ENCODE measurements around the gene AFAP1.

AFAP1 gene

DNA sequence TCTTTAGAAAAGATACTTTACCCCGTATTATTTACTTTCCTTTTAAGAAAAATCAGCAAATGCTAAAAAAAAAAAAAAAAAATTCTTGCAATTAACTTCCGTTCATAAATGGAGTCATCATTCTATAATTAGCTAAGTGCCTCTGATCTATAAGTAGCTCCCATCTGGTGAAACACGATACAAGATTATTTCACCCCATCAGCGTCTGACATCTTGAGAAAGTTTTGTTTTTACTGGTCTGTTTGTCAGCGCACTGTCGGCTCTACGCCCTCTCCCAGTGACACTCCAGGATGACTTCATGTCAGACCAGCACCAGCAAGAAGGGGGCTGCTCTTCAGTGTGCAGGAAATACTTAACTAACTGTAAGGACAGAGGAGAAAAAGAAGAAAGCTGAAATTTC, 108.3 kb downstream of the AFAP1 start:
- H3K36me3 ChIP-seq (ENCODE audit: control insufficient read depth in 2 of 2, insufficient read depth in 2 of 2, low read length in 2 of 2): peaks cover 0 to 10% of the 10 kb centered on the region in 2 donors
- no peak overlapping the region for H3K4me3 ChIP-seq (ENCODE audit: low read length in 2 of 2)
- H3K4me1 ChIP-seq (ENCODE audit: control insufficient read depth in 2 of 2, insufficient read depth in 2 of 2, low read length in 2 of 2): peaks cover 17 to 25% of the 10 kb centered on the region in 2 donors
- H3K27me3 ChIP-seq (ENCODE audit: control insufficient read depth in 2 of 2, insufficient read depth in 2 of 2, low read length in 2 of 2): no peaks in the 10 kb centered on the region
- H3K27ac ChIP-seq (ENCODE audit: low read depth in 2 of 2, low read length in 2 of 2): peak overlapping the region; percentile 40 to 67
- H3K9me3 ChIP-seq (ENCODE audit: control insufficient read depth in 2 of 2, low read length in 2 of 2): no peaks in the 10 kb centered on the region
- H3K9ac ChIP-seq (ENCODE audit: low read depth in 1 of 2, low read length in 2 of 2): peak overlapping the region in 1 of 2 donors; percentile 2

DNA sequence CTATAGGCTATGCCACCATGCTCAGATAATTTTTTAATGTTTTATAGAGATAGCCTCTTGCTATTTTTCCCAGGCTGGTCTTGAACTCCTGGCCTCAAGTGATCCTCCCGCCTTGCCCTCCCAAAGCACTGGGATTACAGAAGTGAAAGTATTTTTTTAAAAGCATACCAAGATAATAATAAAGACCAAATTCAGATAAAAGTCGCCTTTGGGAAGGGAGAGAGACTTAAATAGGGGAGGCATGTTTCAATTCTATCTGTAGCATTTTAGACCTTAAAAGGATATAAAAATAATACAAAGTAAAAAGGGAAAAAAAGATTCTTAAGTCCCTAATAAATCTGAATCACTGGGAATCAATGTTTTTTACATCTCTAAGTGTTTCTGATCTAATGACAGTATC, 108.9 kb downstream of the AFAP1 start:
- Histone ChIP-seq H3K4me3 (ENCODE audit: low read length in 2 of 2) (no peak overlapping the region), H3K4me1 (ENCODE audit: control insufficient read depth in 2 of 2, insufficient read depth in 2 of 2, low read length in 2 of 2) (peaks cover 17 to 25% of the 10 kb centered on the region in 2 donors), H3K36me3 (ENCODE audit: control insufficient read depth in 2 of 2, insufficient read depth in 2 of 2, low read length in 2 of 2) (peaks cover 0 to 7% of the 10 kb centered on the region in 2 donors), H3K9me3 (ENCODE audit: control insufficient read depth in 2 of 2, low read length in 2 of 2) (no peaks in the 10 kb centered on the region), H3K27ac (ENCODE audit: low read depth in 2 of 2, low read length in 2 of 2) (peak overlapping the region; percentile 28 to 67), H3K27me3 (ENCODE audit: control insufficient read depth in 2 of 2, insufficient read depth in 2 of 2, low read length in 2 of 2) (no peaks in the 10 kb centered on the region), H3K9ac (ENCODE audit: low read depth in 1 of 2, low read length in 2 of 2) (no peak overlapping the region)

DNA sequence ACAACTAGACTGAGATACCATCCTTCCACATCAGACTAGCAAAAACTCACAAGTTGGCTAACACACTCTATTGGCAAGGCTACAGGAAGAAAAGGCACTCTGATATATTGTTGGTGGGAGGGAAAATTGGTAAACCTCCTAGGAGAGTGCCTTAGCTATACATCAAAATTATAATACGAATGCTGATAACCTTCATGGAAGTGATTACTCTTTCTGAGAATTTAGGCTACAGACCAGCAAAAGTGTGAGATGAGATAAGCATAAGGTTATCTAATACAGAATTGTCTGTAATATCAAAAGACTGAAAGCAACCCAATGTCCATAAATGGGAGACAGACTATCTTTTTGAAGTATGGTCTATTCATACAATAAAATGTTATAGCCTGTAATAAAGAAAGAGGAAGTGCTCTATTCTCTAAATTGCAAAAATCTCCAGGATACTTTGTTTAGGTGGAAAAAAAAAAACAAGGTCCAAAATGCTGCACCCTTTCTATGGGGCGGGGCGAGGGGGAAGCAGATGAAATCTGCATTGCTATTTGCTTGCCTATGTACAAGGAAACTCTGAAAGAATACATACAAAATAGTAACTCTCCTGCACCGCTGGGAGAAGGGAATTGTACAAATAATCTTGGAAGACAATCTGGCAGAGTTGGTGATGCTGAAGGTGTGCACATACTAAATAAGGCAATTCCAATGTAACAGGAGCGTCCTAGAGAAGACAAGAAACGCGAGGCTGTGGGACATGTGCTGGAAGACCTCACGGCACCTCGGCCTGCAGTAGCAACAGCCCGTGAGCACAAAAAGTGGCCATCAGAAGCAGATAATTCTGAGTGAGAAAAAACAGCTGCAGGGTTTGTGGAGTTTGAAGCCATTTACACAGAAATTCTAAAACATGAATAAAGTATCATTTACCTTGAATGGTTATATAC, 109.7 kb downstream of the AFAP1 start:
- no peaks in the 10 kb centered on the region for H3K27me3 ChIP-seq (ENCODE audit: control insufficient read depth in 2 of 2, insufficient read depth in 2 of 2, low read length in 2 of 2)
- peaks cover 17 to 25% of the 10 kb centered on the region in 2 donors for H3K4me1 ChIP-seq (ENCODE audit: control insufficient read depth in 2 of 2, insufficient read depth in 2 of 2, low read length in 2 of 2)

DNA sequence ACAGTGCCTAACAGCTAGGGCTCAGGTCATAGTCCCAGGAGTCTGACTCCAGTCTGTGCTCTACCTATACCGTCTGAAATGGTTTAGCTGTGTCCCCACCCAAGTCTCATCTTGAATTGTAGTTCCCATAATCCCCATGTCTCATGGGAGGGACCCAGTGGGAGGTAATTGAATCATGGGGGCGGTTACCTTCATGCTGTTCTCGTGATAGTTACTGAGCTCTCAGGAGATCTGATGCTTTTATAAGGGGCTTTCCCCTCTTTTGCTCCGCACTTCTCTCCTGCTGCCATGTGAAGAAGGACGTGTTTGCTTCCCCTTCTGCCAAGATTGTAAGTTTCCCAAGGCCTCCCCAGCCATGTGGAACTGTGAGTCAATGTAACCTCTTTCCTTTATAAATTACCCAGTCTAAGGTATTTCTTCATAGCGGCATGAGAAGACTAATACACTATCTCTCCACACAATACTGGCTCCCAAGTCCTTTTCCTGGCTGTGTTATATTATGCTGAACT, 110.8 kb downstream of the AFAP1 start:
- Histone ChIP-seq H3K9ac (ENCODE audit: low read depth in 1 of 2, low read length in 2 of 2) (peak overlapping the region in 1 of 2 donors; percentile 0), H3K9me3 (ENCODE audit: control insufficient read depth in 2 of 2, low read length in 2 of 2) (no peaks in the 10 kb centered on the region), H3K27ac (ENCODE audit: low read depth in 2 of 2, low read length in 2 of 2) (peak overlapping the region; percentile 72 to 78)

More for the DNA sequence above, 109.7 kb downstream of the AFAP1 start:
- H3K4me3 ChIP-seq (ENCODE audit: low read length in 2 of 2): no peak overlapping the region
- H3K27ac ChIP-seq (ENCODE audit: low read depth in 2 of 2, low read length in 2 of 2): peak overlapping the region; percentile 55 to 78
- peak overlapping the region in 1 of 2 donors; percentile 42 for H3K9ac ChIP-seq (ENCODE audit: low read depth in 1 of 2, low read length in 2 of 2)
- no peaks in the 10 kb centered on the region for H3K9me3 ChIP-seq (ENCODE audit: control insufficient read depth in 2 of 2, low read length in 2 of 2)
- H3K36me3 ChIP-seq (ENCODE audit: control insufficient read depth in 2 of 2, insufficient read depth in 2 of 2, low read length in 2 of 2): peaks cover 0 to 7% of the 10 kb centered on the region in 2 donors

DNA sequence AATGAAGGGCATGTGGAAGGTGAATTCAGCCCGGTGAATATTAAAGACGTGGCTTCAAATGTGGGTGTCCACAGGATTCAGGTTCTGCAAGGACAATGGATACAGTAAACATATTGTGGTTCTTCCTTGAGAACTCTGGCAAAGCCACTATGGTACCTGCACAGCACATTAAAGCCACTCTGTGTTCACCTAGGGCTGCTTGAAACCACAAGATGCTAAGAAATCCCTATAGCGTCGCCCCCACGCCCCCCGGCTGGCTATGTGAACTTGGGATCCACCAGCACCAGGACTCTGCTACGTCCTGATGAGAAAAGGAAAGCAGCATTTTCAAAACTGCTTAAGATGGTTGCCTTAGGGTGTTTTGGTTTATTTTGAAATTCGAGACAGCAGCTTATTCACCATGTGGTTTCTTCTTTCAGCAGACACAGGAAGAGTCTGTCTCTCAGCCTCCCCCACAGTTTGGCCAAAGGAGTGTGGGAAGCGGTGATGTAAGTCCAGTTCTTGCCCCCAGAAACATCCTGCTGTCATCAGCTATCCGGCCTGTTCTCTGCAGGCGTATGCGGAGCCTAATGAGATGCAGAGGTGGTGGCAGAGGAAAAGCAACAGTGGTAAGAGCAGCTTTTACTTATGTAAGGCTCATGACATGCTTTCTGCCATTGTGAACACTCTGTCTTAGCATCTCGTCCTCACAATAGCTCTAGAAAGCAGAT, 111.5 kb downstream of the AFAP1 start:
- peaks cover 31 to 34% of the 10 kb centered on the region in 2 donors for H3K4me1 ChIP-seq (ENCODE audit: control insufficient read depth in 2 of 2, insufficient read depth in 2 of 2, low read length in 2 of 2)

More for the DNA sequence above, 110.8 kb downstream of the AFAP1 start:
- H3K36me3 ChIP-seq (ENCODE audit: control insufficient read depth in 2 of 2, insufficient read depth in 2 of 2, low read length in 2 of 2): peaks cover 0 to 7% of the 10 kb centered on the region in 2 donors
- no peak overlapping the region for H3K4me3 ChIP-seq (ENCODE audit: low read length in 2 of 2)
- no peaks in the 10 kb centered on the region for H3K27me3 ChIP-seq (ENCODE audit: control insufficient read depth in 2 of 2, insufficient read depth in 2 of 2, low read length in 2 of 2)
- peaks cover 24 to 27% of the 10 kb centered on the region in 2 donors for H3K4me1 ChIP-seq (ENCODE audit: control insufficient read depth in 2 of 2, insufficient read depth in 2 of 2, low read length in 2 of 2)

DNA sequence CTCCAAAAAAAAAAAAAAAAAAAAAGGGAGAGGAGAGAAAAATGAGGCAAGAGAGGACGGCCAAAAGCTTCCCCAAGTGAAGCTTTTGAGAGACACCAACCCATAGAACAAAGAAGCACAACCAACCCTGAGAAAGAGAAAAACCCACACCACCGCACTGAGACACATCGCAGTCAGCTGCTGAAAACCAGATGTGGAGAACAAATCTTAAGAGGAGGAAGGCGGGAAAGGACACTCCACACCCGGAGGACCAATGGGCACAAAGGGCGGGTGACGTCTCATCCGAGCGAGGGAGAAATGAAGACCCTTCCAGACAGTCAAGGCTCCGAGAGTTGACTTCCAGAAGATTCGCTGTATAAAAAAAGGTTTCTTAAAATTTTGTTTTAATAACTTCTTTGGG, 112.1 kb downstream of the AFAP1 start:
- no peaks in the 10 kb centered on the region for H3K9me3 ChIP-seq (ENCODE audit: control insufficient read depth in 2 of 2, low read length in 2 of 2)

More for the DNA sequence above, 111.5 kb downstream of the AFAP1 start:
- peaks cover 0 to 7% of the 10 kb centered on the region in 2 donors for H3K36me3 ChIP-seq (ENCODE audit: control insufficient read depth in 2 of 2, insufficient read depth in 2 of 2, low read length in 2 of 2)
- H3K9ac ChIP-seq (ENCODE audit: low read depth in 1 of 2, low read length in 2 of 2): peak overlapping the region in 1 of 2 donors; percentile 41
- peak overlapping the region; percentile 72 to 78 for H3K27ac ChIP-seq (ENCODE audit: low read depth in 2 of 2, low read length in 2 of 2)
- no peaks in the 10 kb centered on the region for H3K9me3 ChIP-seq (ENCODE audit: control insufficient read depth in 2 of 2, low read length in 2 of 2)
- H3K27me3 ChIP-seq (ENCODE audit: control insufficient read depth in 2 of 2, insufficient read depth in 2 of 2, low read length in 2 of 2): no peaks in the 10 kb centered on the region
- no peak overlapping the region for H3K4me3 ChIP-seq (ENCODE audit: low read length in 2 of 2)

DNA sequence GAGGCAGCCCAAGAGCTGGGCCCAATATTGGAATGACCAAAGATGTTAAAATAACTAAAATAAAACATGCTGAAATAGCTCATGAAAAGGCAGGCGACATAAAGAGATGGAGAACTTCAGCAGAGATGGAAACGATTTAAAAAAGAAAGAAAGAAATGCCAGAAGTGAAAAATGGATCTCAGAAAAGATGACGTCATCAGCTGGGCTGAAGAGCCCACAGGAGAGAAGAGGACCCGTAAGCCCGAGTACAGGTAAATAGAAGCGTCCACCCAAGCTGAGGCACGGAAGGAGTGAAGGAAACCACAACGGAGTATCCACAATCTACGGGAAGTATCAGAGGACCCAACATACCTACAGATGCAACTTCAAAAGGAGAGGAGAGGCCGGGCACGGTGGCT, 112.8 kb downstream of the AFAP1 start:
- H3K4me3 ChIP-seq (ENCODE audit: low read length in 2 of 2): no peak overlapping the region
- H3K9ac ChIP-seq (ENCODE audit: low read depth in 1 of 2, low read length in 2 of 2): no peak overlapping the region
- H3K36me3 ChIP-seq (ENCODE audit: control insufficient read depth in 2 of 2, insufficient read depth in 2 of 2, low read length in 2 of 2): peaks cover 0 to 6% of the 10 kb centered on the region in 2 donors
- no peak overlapping the region for H3K27ac ChIP-seq (ENCODE audit: low read depth in 2 of 2, low read length in 2 of 2)
- H3K9me3 ChIP-seq (ENCODE audit: control insufficient read depth in 2 of 2, low read length in 2 of 2): no peaks in the 10 kb centered on the region
- no peaks in the 10 kb centered on the region for H3K27me3 ChIP-seq (ENCODE audit: control insufficient read depth in 2 of 2, insufficient read depth in 2 of 2, low read length in 2 of 2)
- peaks cover 34 to 35% of the 10 kb centered on the region in 2 donors for H3K4me1 ChIP-seq (ENCODE audit: control insufficient read depth in 2 of 2, insufficient read depth in 2 of 2, low read length in 2 of 2)

More for the DNA sequence above, 112.1 kb downstream of the AFAP1 start:
- Histone ChIP-seq H3K4me3 (ENCODE audit: low read length in 2 of 2) (no peak overlapping the region), H3K27me3 (ENCODE audit: control insufficient read depth in 2 of 2, insufficient read depth in 2 of 2, low read length in 2 of 2) (no peaks in the 10 kb centered on the region), H3K9ac (ENCODE audit: low read depth in 1 of 2, low read length in 2 of 2) (no peak overlapping the region), H3K27ac (ENCODE audit: low read depth in 2 of 2, low read length in 2 of 2) (peak overlapping the region; percentile 72 to 78), H3K36me3 (ENCODE audit: control insufficient read depth in 2 of 2, insufficient read depth in 2 of 2, low read length in 2 of 2) (peaks cover 0 to 7% of the 10 kb centered on the region in 2 donors), H3K4me1 (ENCODE audit: control insufficient read depth in 2 of 2, insufficient read depth in 2 of 2, low read length in 2 of 2) (peaks cover 34 to 35% of the 10 kb centered on the region in 2 donors)

DNA sequence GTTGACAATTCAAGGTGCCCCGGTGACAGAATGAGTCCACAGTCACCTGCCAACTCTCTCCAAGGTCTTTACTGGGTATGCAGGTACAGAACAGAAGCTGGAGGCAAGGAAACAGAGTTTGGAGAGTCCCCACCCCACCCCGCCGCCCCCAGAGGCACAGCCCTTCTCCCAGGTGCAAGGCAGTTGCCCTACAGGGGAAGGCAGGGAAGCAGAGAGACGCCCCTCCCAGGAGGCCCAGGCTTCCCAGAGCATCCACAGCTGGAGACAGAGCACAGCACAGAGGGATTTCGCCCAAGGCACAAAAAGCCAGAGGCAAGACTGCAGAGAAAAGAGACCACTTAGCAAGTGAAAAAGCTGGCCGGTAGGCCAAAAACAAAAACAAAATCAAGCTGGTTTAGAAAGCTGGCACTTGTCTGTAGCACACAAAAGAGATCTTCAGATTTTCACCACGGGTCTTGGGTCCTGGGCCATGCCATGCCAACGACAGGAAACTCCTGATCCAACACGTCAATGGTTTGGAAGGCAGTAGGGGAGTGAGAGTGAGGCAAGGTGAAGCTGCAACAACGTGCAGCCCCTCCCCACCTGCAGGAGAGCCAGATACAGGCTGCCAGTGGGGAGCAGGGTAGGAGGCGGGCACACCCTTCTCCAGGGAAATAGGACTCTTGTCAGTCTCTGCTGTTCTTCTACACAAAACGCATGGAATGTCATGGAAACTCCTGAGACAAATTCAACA, 113.3 kb downstream of the AFAP1 start:
- Histone ChIP-seq H3K36me3 (ENCODE audit: control insufficient read depth in 2 of 2, insufficient read depth in 2 of 2, low read length in 2 of 2) (peaks cover 0 to 5% of the 10 kb centered on the region in 2 donors), H3K27me3 (ENCODE audit: control insufficient read depth in 2 of 2, insufficient read depth in 2 of 2, low read length in 2 of 2) (no peaks in the 10 kb centered on the region), H3K9me3 (ENCODE audit: control insufficient read depth in 2 of 2, low read length in 2 of 2) (no peaks in the 10 kb centered on the region), H3K4me1 (ENCODE audit: control insufficient read depth in 2 of 2, insufficient read depth in 2 of 2, low read length in 2 of 2) (peaks cover 32 to 35% of the 10 kb centered on the region in 2 donors), H3K9ac (ENCODE audit: low read depth in 1 of 2, low read length in 2 of 2) (no peak overlapping the region), H3K4me3 (ENCODE audit: low read length in 2 of 2) (no peak overlapping the region), H3K27ac (ENCODE audit: low read depth in 2 of 2, low read length in 2 of 2) (no peak overlapping the region)

DNA sequence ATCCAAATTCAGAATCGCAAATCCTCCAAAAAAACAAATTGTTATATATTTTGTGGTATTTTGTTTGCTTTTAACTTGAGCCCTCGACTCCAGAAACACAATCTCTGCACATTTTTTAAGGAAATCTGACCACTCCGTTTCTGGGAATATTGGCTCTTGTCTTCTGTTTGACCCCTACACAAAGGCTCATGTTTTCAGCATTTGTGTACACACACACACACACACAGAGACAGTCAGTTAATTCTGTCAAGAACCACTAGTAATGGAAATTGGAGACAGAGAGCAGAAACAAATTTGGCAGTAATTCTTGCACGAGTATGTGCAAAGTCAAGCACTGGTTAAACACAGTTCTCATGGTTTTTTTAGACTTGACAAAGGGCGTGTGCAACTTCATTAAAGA, 115.4 kb downstream of the AFAP1 start:
- H3K9me3 ChIP-seq (ENCODE audit: control insufficient read depth in 2 of 2, low read length in 2 of 2): no peaks in the 10 kb centered on the region
- peak overlapping the region in 1 of 2 donors; percentile 64 for H3K27ac ChIP-seq (ENCODE audit: low read depth in 2 of 2, low read length in 2 of 2)
- peaks cover 0 to 8% of the 10 kb centered on the region in 2 donors for H3K36me3 ChIP-seq (ENCODE audit: control insufficient read depth in 2 of 2, insufficient read depth in 2 of 2, low read length in 2 of 2)
- peaks cover 26 to 35% of the 10 kb centered on the region in 2 donors for H3K4me1 ChIP-seq (ENCODE audit: control insufficient read depth in 2 of 2, insufficient read depth in 2 of 2, low read length in 2 of 2)
- H3K27me3 ChIP-seq (ENCODE audit: control insufficient read depth in 2 of 2, insufficient read depth in 2 of 2, low read length in 2 of 2): no peaks in the 10 kb centered on the region
- no peak overlapping the region for H3K4me3 ChIP-seq (ENCODE audit: low read length in 2 of 2)
- H3K9ac ChIP-seq (ENCODE audit: low read depth in 1 of 2, low read length in 2 of 2): no peak overlapping the region

Data from mucosa of rectum (tissue), 2 donors.